Natural killer cell treated with Interleukin-12 subunit alpha and Interleukin-12 subunit beta and Interleukin-15 and Interleukin-18, amount 100 ng/mL, for 72 hours (primary cell): ENCODE results near the gene C18orf32. TPM values are rescaled to one million over a fixed set of nuclear protein-coding genes. Genes with fewer than 3 reads are reported as not detected.
A peak's percentile ranks its signal among the peaks of the same experiment; 100 is the strongest.
"Not testable (repeated sequence)": the region's sequence is repeated elsewhere in the genome, so short reads cannot be mapped to it uniquely, and the experiment has no call there.

Experiments used
- ATAC-seq, 2 donors: fragments of 150-1000 bp; cut with Tn5 transposase in 1 of 2; sonication (Bioruptor Pico), chemical (Tn5 transposase) in 1 of 2; 2 replicates each; pipeline ENCODE4 v1.10.0; 2021
- DNase-seq: peaks from one replicate; pipeline ENCODE4 v3.0.0; 2022; ENCODE audit warnings: low spot score
- H3K27ac Mint-ChIP-seq, 2 donors: 1 replicate in 1 of 2; 2 replicates in 1 of 2; pipeline ENCODE4 v1.8.0; 2022; ENCODE audit warnings: mixed read lengths in 2 of 2, mild to moderate bottlenecking in 1 of 2, moderate library complexity in 1 of 2
- H3K27me3 Mint-ChIP-seq, 2 donors: 1 replicate in 1 of 2; 2 replicates in 1 of 2; pipeline ENCODE4 v1.8.0; 2022; ENCODE audit warnings: mixed read lengths in 2 of 2
- H3K36me3 Mint-ChIP-seq: one replicate; pipeline ENCODE4 v1.8.0; 2022; ENCODE audit warnings: mixed read lengths
- H3K4me1 Mint-ChIP-seq, 2 donors: 1 replicate in 1 of 2; 2 replicates in 1 of 2; pipeline ENCODE4 v1.8.0; 2022; ENCODE audit warnings: low read depth in 2 of 2, mixed read lengths in 2 of 2, mild to moderate bottlenecking in 1 of 2
- H3K4me3 Mint-ChIP-seq: one replicate; pipeline ENCODE4 v1.8.0; 2022; ENCODE audit warnings: mixed read lengths
- H3K9me3 Mint-ChIP-seq: 2 replicates; pipeline ENCODE4 v1.8.0; 2022; ENCODE audit warnings: mixed read lengths
- total RNA-seq, 2 donors: library from RNA; stranded (reverse); gene quantifications; one replicate each; pipeline ENCODE4 v1.2.3, GENCODE V29; 2022

The C18orf32 gene
- total RNA-seq, 2 donors from 2014 or later: 14.4 to 40.8 TPM

DNA sequence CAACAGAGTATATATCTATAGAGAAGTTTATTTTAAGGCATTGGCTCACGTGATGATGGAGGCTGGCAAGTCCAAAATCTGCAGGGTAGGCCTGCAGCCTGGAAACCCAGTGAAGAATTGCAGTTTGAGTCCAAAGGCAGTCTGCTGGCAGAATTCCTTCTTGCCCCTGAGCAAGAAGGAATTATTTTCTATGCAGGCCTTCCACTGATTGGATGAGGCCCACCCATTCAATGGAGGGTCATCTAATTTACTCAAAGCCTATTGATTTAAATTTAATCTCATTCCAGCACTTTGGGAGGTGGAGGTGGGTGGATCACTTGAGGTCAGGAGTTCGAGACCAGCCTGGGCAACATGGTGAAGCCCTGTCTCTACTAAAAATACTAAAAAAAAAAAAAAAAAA, 30.4 kb upstream of the C18orf32 start:
- DNase-seq: no peak
- no peak overlapping the region for H3K4me3 Mint-ChIP-seq
- no peaks in the 10 kb centered on the region for H3K9me3 Mint-ChIP-seq
- H3K4me1 Mint-ChIP-seq: no peaks in the 10 kb centered on the region
- no peak for ATAC-seq
- H3K27ac Mint-ChIP-seq: no peak overlapping the region
- no peaks in the 10 kb centered on the region for H3K36me3 Mint-ChIP-seq
- H3K27me3 Mint-ChIP-seq: peaks cover 5 to 7% of the 10 kb centered on the region in 2 donors

DNA sequence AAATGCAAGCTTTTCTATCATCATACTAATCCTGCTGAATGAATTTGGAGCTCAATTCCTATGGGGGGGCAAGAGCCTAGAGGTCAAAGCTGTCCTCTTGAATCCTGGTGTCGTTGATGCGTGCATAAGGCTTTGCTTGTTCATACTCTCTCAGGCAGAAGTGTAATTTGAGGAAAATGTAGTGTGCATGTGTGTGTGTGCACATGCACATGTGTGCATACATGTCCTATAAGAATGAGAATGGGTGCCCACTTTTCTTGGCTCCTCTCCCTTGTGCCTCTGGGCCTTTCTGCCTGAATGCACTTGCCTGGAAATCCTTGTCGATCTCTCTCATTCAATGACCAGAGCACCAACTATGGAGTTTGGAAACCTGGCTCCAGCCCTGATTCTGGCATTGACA, 28.5 kb upstream of the C18orf32 start:
- Mint-ChIP-seq H3K27me3 (peaks cover under 1 to 2% of the 10 kb centered on the region in 2 donors), H3K27ac (no peak overlapping the region), H3K4me1 (no peaks in the 10 kb centered on the region), H3K9me3 (no peaks in the 10 kb centered on the region), H3K4me3 (no peak overlapping the region), H3K36me3 (no peaks in the 10 kb centered on the region)
- DNase-seq (no peak), ATAC-seq (no peak)

DNA sequence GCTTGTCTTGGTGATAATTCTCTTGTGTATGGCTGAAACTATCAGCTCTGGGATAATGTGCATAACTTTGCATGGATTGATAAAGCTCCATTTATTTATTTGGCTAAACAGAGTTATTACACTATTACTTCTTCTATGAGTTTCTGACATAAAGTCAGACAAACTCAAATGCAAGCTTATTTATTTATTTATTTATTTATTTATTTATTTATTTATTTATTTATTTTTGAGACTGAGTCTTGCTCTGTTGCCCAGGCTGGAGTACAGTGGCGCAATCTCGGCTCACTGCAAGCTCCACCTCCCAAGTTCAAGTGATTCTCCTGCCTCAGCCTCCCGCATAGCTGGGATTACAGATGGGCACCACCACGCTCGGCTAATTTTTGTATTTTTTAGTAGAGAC, 28.0 kb upstream of the C18orf32 start:
- not testable (repeated sequence) for H3K4me3 Mint-ChIP-seq, ATAC-seq, H3K27ac Mint-ChIP-seq, H3K27me3 Mint-ChIP-seq, H3K36me3 Mint-ChIP-seq, DNase-seq, H3K4me1 Mint-ChIP-seq, H3K9me3 Mint-ChIP-seq

DNA sequence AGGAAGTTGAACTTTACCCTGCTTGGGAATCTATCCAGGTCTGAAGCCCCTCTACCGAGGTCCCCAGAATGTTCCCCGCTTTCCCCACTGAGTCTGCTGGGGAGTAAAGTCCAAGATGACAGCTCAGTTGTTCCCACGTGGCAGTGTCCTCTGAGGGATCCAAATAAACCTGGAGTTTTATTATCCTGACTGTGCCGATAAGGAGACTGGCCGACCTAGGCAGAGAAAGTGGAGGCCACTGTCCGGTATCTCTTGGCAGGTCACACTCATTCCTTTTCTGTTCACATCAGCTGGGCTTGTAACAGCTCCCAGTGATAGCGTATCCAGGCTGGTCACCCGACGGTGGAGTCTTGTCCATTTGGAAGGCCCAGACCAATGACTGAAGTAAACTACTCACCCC, 27.5 kb upstream of the C18orf32 start:
- DNase-seq (no peak), ATAC-seq (peak in 1 of 2 donors; percentile 52)
- Mint-ChIP-seq H3K36me3 (no peaks in the 10 kb centered on the region), H3K27me3 (peaks cover 0 to 2% of the 10 kb centered on the region in 2 donors), H3K9me3 (no peaks in the 10 kb centered on the region), H3K4me1 (no peaks in the 10 kb centered on the region), H3K27ac (no peak overlapping the region), H3K4me3 (no peak overlapping the region)

DNA sequence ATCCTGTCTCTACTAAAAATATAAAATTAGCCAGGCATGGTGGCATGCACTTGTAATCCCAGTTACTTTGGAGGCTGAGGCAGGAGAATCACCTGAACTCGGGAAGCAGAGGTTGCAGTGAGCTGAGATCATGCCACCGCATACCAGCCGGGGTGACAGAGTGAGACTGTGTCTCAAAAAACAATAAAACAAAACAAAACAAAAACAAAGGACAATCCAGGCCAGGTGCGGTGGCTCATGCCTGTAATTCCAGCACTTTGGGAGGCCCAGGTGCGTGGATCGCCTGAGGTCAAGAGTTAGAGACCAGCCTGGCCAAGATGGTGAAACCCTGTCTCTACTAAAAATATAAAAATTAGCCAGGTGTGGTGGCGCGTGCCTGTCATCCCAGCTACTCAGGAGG, 25.8 kb upstream of the C18orf32 start:
- ATAC-seq, H3K4me1 Mint-ChIP-seq, H3K4me3 Mint-ChIP-seq, H3K27ac Mint-ChIP-seq, H3K36me3 Mint-ChIP-seq, H3K9me3 Mint-ChIP-seq, DNase-seq: not testable (repeated sequence)
- H3K27me3 Mint-ChIP-seq: peaks cover 10 to 12% of the 10 kb centered on the region in 2 donors

DNA sequence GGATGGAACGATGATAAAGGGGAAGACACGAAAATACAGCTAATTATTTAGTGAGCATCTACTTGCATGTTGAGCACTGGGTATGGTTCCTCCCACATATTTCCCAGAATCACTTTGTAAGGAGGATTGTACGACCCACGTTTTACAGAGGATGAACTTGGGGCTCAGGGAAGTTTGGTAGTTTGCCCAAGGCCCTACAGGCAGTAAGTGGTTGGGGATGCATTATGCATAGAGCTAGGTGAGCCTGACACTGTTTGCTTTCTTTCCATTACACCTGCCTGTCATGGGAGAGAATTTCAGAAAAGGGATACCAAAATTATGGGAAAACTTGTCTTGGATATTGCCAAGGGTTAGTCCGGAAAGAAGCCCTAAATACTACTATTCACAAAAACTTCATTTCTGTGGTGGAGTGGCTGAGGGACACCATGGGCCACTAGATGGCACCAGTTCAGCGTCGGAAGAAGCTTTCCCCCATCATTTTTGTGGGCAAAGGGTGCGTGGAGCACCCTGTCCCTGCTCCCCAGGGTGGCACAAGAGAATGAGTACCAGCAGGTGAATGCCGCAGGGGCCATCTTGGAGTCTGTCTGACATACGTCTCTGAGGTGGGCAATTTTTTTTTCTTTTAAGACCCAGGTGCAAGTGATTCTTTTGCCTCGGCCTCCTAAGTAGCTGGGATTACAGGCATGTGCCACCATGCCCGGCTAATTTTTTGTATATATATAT, 23.5 kb upstream of the C18orf32 start:
- DNase-seq (peak; percentile 64), ATAC-seq (peak; percentile 54 to 61)
- Mint-ChIP-seq H3K9me3 (no peaks in the 10 kb centered on the region), H3K27ac (no peak overlapping the region), H3K4me3 (no peak overlapping the region), H3K4me1 (no peaks in the 10 kb centered on the region), H3K27me3 (peaks cover 15 to 25% of the 10 kb centered on the region in 2 donors), H3K36me3 (no peaks in the 10 kb centered on the region)

DNA sequence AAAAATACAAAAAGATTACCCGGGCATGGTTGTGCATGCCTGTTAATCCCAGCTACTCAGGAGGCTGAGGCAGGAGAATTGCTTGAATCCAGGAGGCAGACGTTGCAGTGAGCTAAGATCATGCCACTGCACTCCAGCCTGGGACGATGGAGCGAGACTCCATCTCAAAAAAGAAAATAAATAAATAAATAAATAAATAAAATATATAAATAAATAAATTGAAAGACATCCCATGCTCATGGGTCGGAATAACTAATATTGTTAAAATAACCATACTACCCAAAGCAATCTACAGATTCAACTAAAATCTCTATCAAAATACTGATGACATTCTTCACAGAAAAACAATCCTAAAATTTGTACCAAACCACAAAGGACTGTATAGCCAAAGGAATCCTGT, 19.4 kb upstream of the C18orf32 start:
- ATAC-seq, H3K27ac Mint-ChIP-seq, H3K4me3 Mint-ChIP-seq, H3K36me3 Mint-ChIP-seq, DNase-seq, H3K9me3 Mint-ChIP-seq, H3K4me1 Mint-ChIP-seq: not testable (repeated sequence)
- H3K27me3 Mint-ChIP-seq: peaks cover 20 to 25% of the 10 kb centered on the region in 2 donors

DNA sequence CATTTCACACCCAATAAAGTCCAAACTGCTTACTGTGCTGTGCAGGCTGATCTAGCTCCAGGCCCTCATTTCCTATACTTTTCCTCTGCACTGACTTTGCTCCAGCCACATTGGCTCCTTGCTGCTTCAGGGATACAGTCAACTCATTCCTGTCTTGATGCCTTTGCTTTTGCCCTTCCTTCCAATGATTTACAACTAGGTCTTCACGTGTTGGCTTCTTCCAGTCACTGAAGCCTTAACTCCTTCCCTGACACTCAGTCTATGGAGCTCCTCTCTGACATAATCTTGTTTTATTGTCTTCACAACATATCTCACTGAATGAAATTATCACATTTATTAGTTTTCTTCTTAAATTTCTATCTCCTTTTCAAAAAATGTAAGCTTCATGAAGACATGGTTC, 16.9 kb upstream of the C18orf32 start:
- H3K36me3 Mint-ChIP-seq: no peaks in the 10 kb centered on the region
- DNase-seq (no peak), ATAC-seq (no peak)
- no peak overlapping the region for H3K4me3 Mint-ChIP-seq
- no peak overlapping the region for H3K27ac Mint-ChIP-seq
- no peaks in the 10 kb centered on the region for H3K9me3 Mint-ChIP-seq
- H3K27me3 Mint-ChIP-seq: peaks cover 18 to 19% of the 10 kb centered on the region in 2 donors
- no peaks in the 10 kb centered on the region for H3K4me1 Mint-ChIP-seq

DNA sequence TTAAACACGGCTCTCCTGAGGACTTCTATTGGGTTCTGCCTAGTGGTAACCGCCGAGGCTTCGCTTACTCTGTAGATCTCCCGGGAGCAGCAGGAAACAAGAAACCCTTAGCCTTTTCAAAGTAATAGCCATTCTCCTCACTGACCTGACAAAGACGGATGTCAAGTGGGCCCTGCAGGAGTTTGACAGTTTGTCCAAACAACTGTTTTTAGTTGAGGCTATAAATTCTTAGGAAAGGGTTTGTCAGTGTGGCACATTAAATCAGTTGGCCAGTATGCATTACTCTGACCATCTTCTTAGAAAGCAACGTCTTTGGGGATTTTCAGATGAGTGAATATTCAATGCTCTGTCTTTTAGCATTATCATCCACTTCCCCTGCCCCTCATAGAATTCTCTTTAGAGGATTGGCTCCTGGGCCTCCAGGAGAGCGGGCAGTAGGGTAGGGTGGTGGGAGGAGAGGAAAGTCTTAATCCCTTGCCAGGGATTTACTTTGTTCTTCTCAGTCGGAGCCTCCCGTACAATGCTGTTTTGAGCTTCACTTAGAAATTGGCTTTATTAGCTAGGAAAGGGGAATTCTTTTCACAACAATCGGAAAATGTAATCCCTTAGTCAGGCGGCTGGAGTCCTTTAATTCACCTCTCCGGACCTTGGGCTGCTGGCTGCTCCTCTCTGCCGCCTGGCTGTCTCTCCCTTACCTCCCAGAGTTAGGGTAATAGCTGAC, 13.3 kb upstream of the C18orf32 start:
- H3K27me3 Mint-ChIP-seq: peaks cover 0 to 9% of the 10 kb centered on the region in 2 donors
- no peaks in the 10 kb centered on the region for H3K4me1 Mint-ChIP-seq
- ATAC-seq (no peak), DNase-seq (no peak)
- no peak overlapping the region for H3K27ac Mint-ChIP-seq
- H3K4me3 Mint-ChIP-seq: no peak overlapping the region
- no peaks in the 10 kb centered on the region for H3K36me3 Mint-ChIP-seq
- no peaks in the 10 kb centered on the region for H3K9me3 Mint-ChIP-seq

DNA sequence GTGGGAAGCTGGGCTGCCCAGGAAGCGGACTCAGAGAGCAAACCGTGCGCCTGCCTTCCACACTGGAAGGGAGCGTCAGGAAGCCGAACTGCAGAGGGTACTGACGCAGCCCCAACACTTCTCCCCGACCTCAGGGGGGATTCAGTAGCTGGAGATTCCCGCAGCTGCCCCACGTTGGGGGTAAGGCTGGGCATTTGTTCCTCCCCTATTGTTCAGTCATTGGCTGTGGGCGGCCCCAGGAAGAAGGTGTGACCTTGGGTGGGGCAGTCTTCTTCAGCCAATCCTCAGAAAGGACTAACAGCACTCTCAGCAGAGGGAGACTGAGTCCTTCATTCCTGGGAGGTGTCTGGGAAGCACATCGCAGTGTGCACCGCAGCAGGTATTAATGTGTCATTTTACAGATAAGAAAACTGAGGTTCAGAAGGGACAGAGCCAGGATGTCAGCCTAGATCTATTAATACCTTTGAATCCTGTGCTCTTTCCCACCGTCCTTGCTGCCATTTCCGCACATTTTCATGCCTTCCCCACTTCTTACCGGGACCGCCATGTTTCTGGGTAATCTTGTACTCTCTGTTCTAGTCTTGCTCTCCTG, 12.1 kb upstream of the C18orf32 start:
- H3K27me3 Mint-ChIP-seq: peaks cover 0 to 9% of the 10 kb centered on the region in 2 donors
- no peak for DNase-seq
- no peaks in the 10 kb centered on the region for H3K36me3 Mint-ChIP-seq
- no peak overlapping the region for H3K27ac Mint-ChIP-seq
- H3K9me3 Mint-ChIP-seq: no peaks in the 10 kb centered on the region
- no peaks in the 10 kb centered on the region for H3K4me1 Mint-ChIP-seq
- no peak overlapping the region for H3K4me3 Mint-ChIP-seq
- no peak for ATAC-seq

DNA sequence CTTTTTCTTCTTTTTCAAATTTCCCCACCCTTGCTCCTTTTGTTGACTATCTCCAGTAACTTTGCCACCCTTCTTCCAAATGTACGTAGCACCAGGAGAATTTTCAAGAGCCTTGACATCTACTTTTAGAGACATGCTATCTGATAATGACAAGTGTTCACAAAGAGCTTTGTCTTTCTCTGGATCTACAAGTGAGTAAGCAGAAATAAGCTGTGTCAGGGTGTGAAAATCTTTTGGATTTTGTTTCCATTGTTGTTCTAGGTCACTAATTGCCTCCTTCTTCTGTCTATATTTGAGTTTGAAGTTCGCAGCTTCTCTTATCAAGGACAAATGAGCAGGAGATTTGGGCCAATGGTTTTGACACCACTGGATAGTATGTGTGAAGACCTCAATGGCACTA, 8.4 kb upstream of the C18orf32 start:
- Mint-ChIP-seq H3K27me3 (peaks cover 0 to 3% of the 10 kb centered on the region in 2 donors), H3K4me1 (peaks cover 19 to 21% of the 10 kb centered on the region in 2 donors), H3K9me3 (no peaks in the 10 kb centered on the region), H3K27ac (no peak overlapping the region), H3K36me3 (peaks cover 14% of the 10 kb centered on the region), H3K4me3 (no peak overlapping the region)
- DNase-seq: no peak
- no peak for ATAC-seq

DNA sequence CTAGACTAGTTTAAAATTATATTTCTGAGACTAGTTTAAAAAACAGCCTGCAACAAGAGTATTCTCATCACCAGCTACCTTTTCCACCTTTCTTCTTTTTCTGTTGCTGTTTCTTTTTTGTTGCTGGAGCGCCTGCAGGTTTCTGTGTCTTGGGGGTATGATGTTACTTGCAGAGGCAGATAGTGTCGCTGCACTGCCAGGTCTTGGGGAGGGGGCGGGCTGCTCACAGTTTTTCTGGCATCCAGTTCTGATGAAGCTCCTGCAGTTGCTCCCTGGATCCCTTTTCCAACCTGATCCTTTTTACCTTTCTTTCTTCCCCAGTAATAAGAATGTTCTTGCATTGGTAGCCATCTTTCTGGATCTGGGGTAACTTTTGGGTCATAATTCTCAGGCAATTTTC, 8.0 kb upstream of the C18orf32 start:
- H3K9me3 Mint-ChIP-seq: no peaks in the 10 kb centered on the region
- peaks cover 23% of the 10 kb centered on the region in 2 donors for H3K4me1 Mint-ChIP-seq
- no peak for ATAC-seq
- peaks cover 0 to 3% of the 10 kb centered on the region in 2 donors for H3K27me3 Mint-ChIP-seq
- H3K27ac Mint-ChIP-seq: no peak overlapping the region
- H3K4me3 Mint-ChIP-seq: no peak overlapping the region
- no peak for DNase-seq
- peaks cover 18% of the 10 kb centered on the region for H3K36me3 Mint-ChIP-seq

DNA sequence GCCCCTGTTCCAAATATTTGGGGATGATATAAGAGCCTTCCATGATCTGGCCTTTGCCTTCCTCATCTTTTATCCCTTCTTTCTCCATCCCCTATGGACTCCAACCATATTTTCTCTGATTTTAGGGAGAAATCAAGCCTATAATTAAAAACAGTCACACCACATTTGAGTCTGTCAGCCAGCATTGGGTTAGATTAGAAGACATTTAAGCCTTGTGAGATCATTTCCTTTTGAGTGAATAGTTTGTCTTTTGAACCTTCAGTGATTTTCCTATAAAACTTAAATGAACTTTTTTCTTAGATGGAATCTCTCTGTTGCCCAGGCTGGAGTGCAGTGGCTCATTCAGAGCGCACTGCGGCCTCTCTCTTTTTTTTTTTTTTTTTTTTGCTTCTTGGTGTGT, 7.6 kb upstream of the C18orf32 start:
- H3K4me3 Mint-ChIP-seq: no peak overlapping the region
- DNase-seq (no peak), ATAC-seq (no peak)
- no peak overlapping the region for H3K27ac Mint-ChIP-seq
- peaks cover 25 to 28% of the 10 kb centered on the region in 2 donors for H3K4me1 Mint-ChIP-seq
- no peaks in the 10 kb centered on the region for H3K9me3 Mint-ChIP-seq
- H3K27me3 Mint-ChIP-seq: peaks cover 0 to 3% of the 10 kb centered on the region in 2 donors
- H3K36me3 Mint-ChIP-seq: peaks cover 23% of the 10 kb centered on the region

DNA sequence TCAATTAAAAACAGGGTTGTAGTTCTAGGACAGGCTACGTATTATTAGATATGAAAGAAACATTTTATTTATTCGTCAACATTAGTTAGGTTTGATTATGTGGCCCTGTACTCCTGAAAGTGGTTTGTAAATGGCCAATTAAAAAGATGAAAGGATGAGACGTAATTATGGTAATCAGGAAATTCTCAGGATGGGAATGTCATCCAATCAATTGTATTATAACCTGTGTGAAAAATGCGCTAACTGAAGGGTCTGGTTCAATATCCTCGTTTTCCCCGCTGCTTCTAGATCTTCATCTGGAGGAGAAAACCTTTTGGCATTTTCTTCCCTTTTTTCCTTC, 5.6 kb upstream of the C18orf32 start:
- Mint-ChIP-seq H3K9me3 (no peaks in the 10 kb centered on the region), H3K4me1 (peaks cover 38 to 43% of the 10 kb centered on the region in 2 donors), H3K27me3 (no peaks in the 10 kb centered on the region), H3K27ac (peak overlapping the region; percentile 91 to 94), H3K4me3 (peak overlapping the region; percentile 87), H3K36me3 (peaks cover 39% of the 10 kb centered on the region)
- DNase-seq (no peak), ATAC-seq (no peak)
